SU-DHL-6 (cell line): Measurements from ENCODE around the gene POLA1.

ENCODE experiments used
- H2AFZ ChIP-seq: fragments of 200-600 bp; sonication (generic); 2 replicates; pipeline ENCODE4 v1.6.1; 2014; ENCODE audit warnings: low read depth, mild to moderate bottlenecking, moderate library complexity, mixed read lengths, antibody characterized with exemption, low read length; ENCODE audit not compliant: severe bottlenecking
- H3F3A ChIP-seq: fragments of 200-600 bp; shearing (Covaris generic); 2 replicates; pipeline ENCODE4 v1.6.0; 2016; ENCODE audit warnings: antibody characterized with exemption, mild to moderate bottlenecking; ENCODE audit not compliant: insufficient read depth
- H3K27ac ChIP-seq: fragments of 200-600 bp; sonication (generic); 2 replicates; pipeline ENCODE4 v1.5.1; 2016; ENCODE audit warnings: low read depth, mild to moderate bottlenecking, low read length, moderate library complexity, mixed read lengths
- H3K27me3 ChIP-seq: fragments of 200-600 bp; sonication (generic), shearing (Covaris generic); 2 replicates; pipeline ENCODE4 v1.6.0; 2014; ENCODE audit warnings: mild to moderate bottlenecking, low read length
- H3K36me3 ChIP-seq: fragments of 200-600 bp; sonication (generic); 2 replicates; pipeline ENCODE4 v1.6.1; 2014; ENCODE audit warnings: mild to moderate bottlenecking, low read length, mixed read lengths
- H3K4me2 ChIP-seq: fragments of 300-600, 200-600 bp; shearing (Covaris generic), sonication (generic); 2 replicates; pipeline ENCODE4 v1.6.0; 2014; ENCODE audit warnings: low read length, low read depth, mild to moderate bottlenecking; ENCODE audit not compliant: poor library complexity, severe bottlenecking
- H3K4me3 ChIP-seq: fragments of 200-600 bp; sonication (generic); 2 replicates; pipeline ENCODE4 v1.5.1; 2014; ENCODE audit warnings: antibody characterized with exemption, low read length, mild to moderate bottlenecking, mixed read lengths; ENCODE audit not compliant: insufficient read depth, poor library complexity, severe bottlenecking
- H3K79me2 ChIP-seq: fragments of 200-600 bp; sonication (generic); 2 replicates; pipeline ENCODE4 v1.6.1; 2014; ENCODE audit warnings: mild to moderate bottlenecking, low read length, moderate library complexity; ENCODE audit not compliant: insufficient read depth
- H3K9ac ChIP-seq: fragments of 200-600 bp; sonication (generic); 2 replicates; pipeline ENCODE4 v1.7.0; 2014; ENCODE audit warnings: mild to moderate bottlenecking, low read length
- H3K9me2 ChIP-seq: fragments of 200-600 bp; sonication (generic); replicated peaks from 2 replicates; pipeline ENCODE4 v1.6.1; 2014; ENCODE audit warnings: low read length; ENCODE audit not compliant: insufficient read depth
- H3K9me3 ChIP-seq: fragments of 200-600 bp; sonication (generic); 2 replicates; pipeline ENCODE4 v1.6.1; 2014; ENCODE audit warnings: low read length, mixed read lengths; ENCODE audit not compliant: insufficient read depth
- H4K20me1 ChIP-seq: fragments of 200-600 bp; sonication (generic); 2 replicates; pipeline ENCODE4 v1.6.1; 2014; ENCODE audit warnings: low read depth, mild to moderate bottlenecking, antibody characterized with exemption, low read length, moderate library complexity, mixed read lengths
- CTCF ChIP-seq: fragments of 200-600 bp; sonication (generic); IDR thresholded peaks from one replicate; pipeline ENCODE4 v1.5.1; 2017; ENCODE audit warnings: antibody characterized with exemption, mild to moderate bottlenecking, low read length, moderate library complexity; ENCODE audit not compliant: insufficient read depth, poor library complexity, severe bottlenecking
- EZH2phosphoT487 ChIP-seq: fragments of 200-600 bp; sonication (generic), shearing (Covaris generic); conservative IDR thresholded peaks from 2 replicates; pipeline ENCODE4 v1.6.1; 2018; ENCODE audit warnings: mild to moderate bottlenecking, antibody characterized with exemption, low read length, moderate library complexity, mixed read lengths

POLA1 gene

GRCh38 chrX:24839331-24839730 lies 145.6 kb downstream of the POLA1 start:
- Histone ChIP-seq H3K4me2 (no peak overlapping the region), H3K79me2 (0 out of 2 replicates have a peak, but pooled peaks cover 7% of the 10 kb centered on the region), H3F3A (0 out of 2 replicates have a peak, but pooled peaks cover 7% of the 10 kb centered on the region), H3K4me3 (no peak overlapping the region), H3K9ac (no peak overlapping the region), H3K36me3 (peaks cover 13% of the 10 kb centered on the region; the same call in 1 of the 2 replicates), H3K9me3 (no peaks in the 10 kb centered on the region), H3K9me2 (no peaks in the 10 kb centered on the region), H3K27ac (no peak overlapping the region), H3K27me3 (no peaks in the 10 kb centered on the region), H4K20me1 (no peaks in the 10 kb centered on the region), H2AFZ (no peak overlapping the region)
- no peak for TF ChIP-seq CTCF
- TF ChIP-seq EZH2phosphoT487, result no peak

- peaks cover 14% of the 10 kb centered on the region; the same call in 1 of the 2 replicates for H3K36me3 ChIP-seq
- no peak overlapping the region for H3K9ac ChIP-seq
- no peak overlapping the region for H2AFZ ChIP-seq
- H3K27ac ChIP-seq, result no peak overlapping the region
- TF ChIP-seq CTCF, result no peak
- H3K9me2 ChIP-seq, result no peaks in the 10 kb centered on the region
- no peaks in the 10 kb centered on the region for H4K20me1 ChIP-seq
- 0 out of 2 replicates have a peak, but pooled peaks cover 7% of the 10 kb centered on the region for H3F3A ChIP-seq
- no peaks in the 10 kb centered on the region for H3K27me3 ChIP-seq
- H3K4me3 ChIP-seq, result no peak overlapping the region
- 0 out of 2 replicates have a peak, but pooled peaks cover 7% of the 10 kb centered on the region for H3K79me2 ChIP-seq
- no peak overlapping the region for H3K4me2 ChIP-seq
- H3K9me3 ChIP-seq, result no peaks in the 10 kb centered on the region
Measured at GRCh38 chrX:24842486-24842885, 148.8 kb downstream of the POLA1 start.

- no peak for TF ChIP-seq EZH2phosphoT487
- TF ChIP-seq CTCF, result no peak
- Histone ChIP-seq H3F3A (no peaks in the 10 kb centered on the region), H3K4me3 (no peak overlapping the region), H4K20me1 (no peaks in the 10 kb centered on the region), H3K9ac (no peak overlapping the region), H3K27ac (no peak overlapping the region), H3K27me3 (no peaks in the 10 kb centered on the region), H3K9me3 (no peaks in the 10 kb centered on the region), H3K79me2 (no peaks in the 10 kb centered on the region), H3K9me2 (no peaks in the 10 kb centered on the region), H2AFZ (no peak overlapping the region), H3K36me3 (peaks cover 8% of the 10 kb centered on the region; the same call in 1 of the 2 replicates), H3K4me2 (no peak overlapping the region)
Measured at GRCh38 chrX:24846550-24847150, 152.9 kb downstream of the POLA1 start.
